Urothelium cell line (cell line): ENCODE data around the gene KIF17.
"Not testable (repeated sequence)": the region's sequence is repeated elsewhere in the genome, so short reads cannot be mapped to it uniquely, and the experiment has no call there.

ENCODE experiments used
- DNase-seq: peaks from one replicate; pipeline ENCODE4 v3.0.0; 2011; ENCODE audit warnings: low spot score, mixed read lengths
- FAIRE-seq: peaks from 2 replicates; lab custom pipeline; 2011; peaks lifted over from hg19 to GRCh38; lab: Jason Lieb, UNC

The KIF17 gene

DNA sequence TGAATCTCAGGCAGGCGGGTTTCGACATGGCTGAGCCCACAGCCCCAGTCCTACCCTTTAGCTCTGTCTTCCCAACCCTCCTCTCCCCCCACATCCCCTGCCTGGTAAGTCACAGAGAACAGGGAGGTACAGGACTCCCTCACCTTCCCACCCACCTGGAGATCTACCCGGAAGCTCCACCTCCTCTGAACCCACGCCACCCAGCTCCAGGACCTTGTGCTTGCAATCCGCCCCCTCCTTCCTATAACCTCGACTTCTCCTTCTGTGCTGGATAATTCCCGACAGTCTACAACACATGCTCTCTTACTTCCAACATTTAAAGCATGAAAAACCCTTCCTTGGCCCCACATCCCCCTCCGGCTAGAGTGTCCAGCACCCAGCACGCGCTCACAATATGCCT is 22.3 kb downstream of the KIF17 start:
- no peak for FAIRE-seq
- DNase-seq = no peak

DNA sequence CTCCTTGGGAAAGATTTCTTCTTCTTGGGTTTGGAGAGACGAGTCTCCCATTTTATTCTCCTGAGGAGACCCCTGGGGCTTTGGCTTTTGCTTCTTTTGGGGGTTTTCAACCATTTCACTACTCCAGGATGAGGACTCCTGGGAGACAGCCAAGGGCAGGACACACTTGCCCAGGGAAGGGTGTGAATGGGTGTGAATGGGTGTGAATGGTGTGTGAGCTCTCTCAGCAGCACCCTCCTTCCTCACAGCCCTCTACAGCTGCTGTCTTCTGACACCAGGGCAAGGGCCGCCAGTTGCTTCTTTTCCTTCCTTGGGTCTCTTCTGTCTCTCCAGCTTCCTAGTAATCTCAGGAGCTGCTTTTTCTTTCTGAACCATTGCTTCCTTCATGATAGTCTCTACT is 24.2 kb downstream of the KIF17 start:
- FAIRE-seq (no peak), DNase-seq (no peak)

DNA sequence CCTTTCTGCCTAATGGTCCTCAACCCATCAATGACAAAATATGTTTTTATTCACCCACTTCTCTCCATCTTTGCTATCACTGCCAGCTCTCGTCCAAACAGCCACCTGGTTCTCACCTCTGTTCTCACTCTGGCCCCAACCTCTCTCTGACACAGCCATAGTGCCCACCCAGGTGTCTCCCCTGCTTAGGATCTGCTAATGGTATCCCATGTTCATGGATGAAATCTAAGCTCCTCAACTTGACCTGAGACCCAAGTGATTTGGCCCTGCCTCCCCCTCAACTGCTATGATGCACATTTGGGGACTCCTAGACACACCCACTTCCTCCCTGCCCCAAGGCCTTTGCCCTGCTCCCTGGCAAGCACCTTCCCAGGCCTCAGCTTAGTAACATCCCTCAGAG is 25.9 kb downstream of the KIF17 start:
- no peak for DNase-seq
- no peak for FAIRE-seq

GRCh38 chr1:20689645-20690056 is 28.2 kb downstream of the KIF17 start:
- FAIRE-seq (no peak), DNase-seq (no peak)

- FAIRE-seq = no peak
These were observed 30.7 kb downstream of the KIF17 start for GRCh38 chr1:20686883-20687725.

DNA sequence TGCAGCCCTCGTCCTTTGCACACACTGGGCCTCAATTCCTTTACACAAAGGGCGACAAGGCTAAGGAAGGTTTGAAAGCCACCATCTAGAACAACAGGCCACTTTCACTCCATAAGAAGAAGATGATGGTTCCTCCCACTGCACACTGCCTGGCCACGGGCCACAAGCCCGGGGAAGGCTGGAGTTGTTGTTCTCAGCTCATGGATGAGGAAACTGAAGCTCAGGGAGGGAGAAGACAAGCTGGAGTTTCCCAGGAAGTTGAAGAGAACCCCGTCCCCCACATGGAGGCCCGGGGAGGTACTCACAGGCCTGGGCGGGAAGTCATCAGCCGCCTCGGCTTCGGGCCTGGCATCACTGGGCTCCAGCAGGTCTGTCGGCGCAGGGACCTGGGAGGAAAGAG is 32.1 kb downstream of the KIF17 start:
- DNase-seq = no peak
- FAIRE-seq = no peak

More at GRCh38 chr1:20686883-20687725, 30.7 kb downstream of the KIF17 start:
- DNase-seq = no peak

DNA sequence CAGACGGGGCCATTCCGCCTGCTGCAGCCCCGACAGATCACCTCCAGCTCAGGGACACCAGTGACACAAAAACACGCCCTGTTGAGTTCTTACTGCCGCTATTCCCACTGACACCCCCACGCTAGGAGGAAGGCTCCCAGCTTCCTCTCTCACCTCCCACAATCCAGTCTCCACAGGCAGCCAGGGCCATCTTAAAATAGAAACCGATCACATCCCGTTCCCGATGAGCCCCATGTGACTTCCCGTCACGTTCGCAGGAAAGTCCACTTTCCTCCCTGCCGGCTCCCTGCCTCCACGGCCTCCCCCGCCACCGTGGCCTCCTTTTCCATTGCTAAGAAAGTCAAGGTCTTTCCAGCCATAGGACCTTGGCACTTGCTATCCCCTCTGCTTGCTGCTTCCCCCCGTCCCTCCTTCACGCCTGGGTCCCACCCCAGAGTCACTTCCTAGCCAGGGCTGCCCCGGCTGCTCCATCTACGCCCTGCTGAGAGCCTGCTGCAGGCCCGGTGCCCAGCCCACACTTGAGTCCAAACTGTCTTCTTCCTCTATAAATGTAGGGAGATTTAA is 32.6 kb downstream of the KIF17 start:
- DNase-seq (no peak), FAIRE-seq (no peak)

GRCh38 chr1:20684651-20685050 is 33.2 kb downstream of the KIF17 start:
- DNase-seq (no peak), FAIRE-seq (no peak)

GRCh38 chr1:20684050-20684620 is 33.7 kb downstream of the KIF17 start:
- FAIRE-seq = no peak

DNA sequence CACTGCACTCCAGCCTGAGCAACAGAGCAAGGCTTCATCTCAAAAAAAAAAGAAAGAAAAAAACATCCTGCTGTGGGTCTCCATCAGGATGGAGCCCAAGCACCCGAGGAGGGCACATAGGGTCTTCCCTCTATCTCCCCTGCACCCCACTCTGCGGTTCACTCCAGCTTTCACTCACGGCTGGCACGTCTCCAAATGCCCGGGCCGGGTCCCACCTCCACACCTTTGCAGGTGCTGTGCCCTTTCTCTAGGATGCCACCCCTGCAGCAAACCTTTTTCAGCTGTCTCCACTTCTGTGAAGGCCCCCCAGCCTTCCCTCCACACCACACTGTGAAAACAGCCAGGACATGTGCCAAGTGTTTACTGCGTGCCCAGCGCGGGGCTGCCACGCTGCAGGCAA is 34.2 kb downstream of the KIF17 start:
- FAIRE-seq (no peak), DNase-seq (no peak)

More at GRCh38 chr1:20684050-20684620, 33.7 kb downstream of the KIF17 start:
- no peak for DNase-seq

- FAIRE-seq = no peak
These were observed 35.1 kb downstream of the KIF17 start for GRCh38 chr1:20682571-20683236.

GRCh38 chr1:20681999-20682398 is 35.8 kb downstream of the KIF17 start:
- DNase-seq (no peak), FAIRE-seq (peak; percentile 68)

More at GRCh38 chr1:20682571-20683236, 35.1 kb downstream of the KIF17 start:
- no peak for DNase-seq

GRCh38 chr1:20680269-20680668 is 37.5 kb downstream of the KIF17 start:
- no peak for FAIRE-seq
- no peak for DNase-seq

DNA sequence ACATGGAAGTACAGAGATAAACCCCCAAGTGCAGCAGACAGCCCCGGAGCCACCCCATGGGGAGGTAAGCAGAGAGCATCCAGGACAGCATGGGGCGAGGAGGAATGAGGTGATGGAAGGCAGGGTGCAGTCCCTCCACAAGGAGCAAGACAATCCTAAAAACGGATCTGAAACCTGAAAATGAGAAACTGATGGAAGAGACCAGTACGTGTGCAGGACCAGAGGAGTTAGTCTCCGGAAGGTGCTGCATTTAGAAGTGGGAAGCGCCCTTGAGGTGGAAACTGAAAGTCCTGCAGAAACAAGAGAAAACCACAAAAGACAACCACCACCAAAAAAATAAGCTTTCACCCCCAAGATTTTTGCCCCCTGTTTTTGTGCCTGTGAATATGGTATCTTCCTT is 39.2 kb downstream of the KIF17 start:
- FAIRE-seq = no peak
- no peak for DNase-seq

GRCh38 chr1:20673626-20674025 is 44.2 kb downstream of the KIF17 start:
- FAIRE-seq, DNase-seq: not testable (repeated sequence)

- no peak for DNase-seq
- peak; percentile 67 for FAIRE-seq
These were observed 45.6 kb downstream of the KIF17 start for GRCh38 chr1:20672265-20672632.

- FAIRE-seq (no peak), DNase-seq (no peak)
These were observed 46.9 kb downstream of the KIF17 start for GRCh38 chr1:20670936-20671335.

GRCh38 chr1:20668581-20668980 is 49.2 kb downstream of the KIF17 start:
- FAIRE-seq (no peak), DNase-seq (no peak)

DNA sequence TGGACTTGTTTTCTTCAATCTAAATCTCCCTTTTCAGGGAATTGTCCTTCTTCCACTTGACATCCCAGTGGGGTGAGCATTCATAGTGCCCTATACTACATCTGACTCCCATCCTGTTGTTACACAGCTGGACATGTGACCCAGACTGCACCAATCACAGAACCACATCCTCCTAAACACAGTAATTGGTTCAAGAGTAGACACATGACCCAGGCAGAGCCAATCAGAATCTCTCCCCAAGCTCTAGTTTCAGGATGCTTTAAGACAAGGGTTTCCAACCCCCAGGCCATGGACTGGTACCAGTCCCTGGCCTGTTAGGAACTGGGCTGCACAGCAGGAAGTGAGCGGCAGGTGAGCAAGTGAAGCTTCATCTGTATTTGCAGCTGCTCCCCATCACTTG is 51.0 kb downstream of the KIF17 start:
- DNase-seq (no peak), FAIRE-seq (no peak)

DNA sequence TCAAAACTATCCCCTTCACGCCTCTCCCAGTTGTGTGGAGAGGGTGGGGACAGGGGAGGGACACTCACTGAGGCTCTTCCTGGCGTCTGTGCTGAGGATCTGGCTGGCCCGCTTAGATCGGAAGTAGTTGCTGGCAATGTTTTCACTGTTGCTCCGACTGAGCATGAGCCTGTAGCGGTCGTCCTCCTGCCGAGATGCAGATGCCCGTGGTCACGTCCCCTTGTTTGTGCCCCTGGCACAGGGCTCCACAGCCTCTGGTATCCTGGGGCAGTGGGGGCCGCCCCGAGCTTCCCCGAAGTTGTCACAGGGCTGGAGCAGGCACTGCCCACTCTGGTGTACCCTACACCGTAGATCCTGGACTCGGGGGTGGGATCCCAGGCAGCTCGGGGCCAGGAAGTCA is 51.7 kb downstream of the KIF17 start:
- DNase-seq = no peak
- FAIRE-seq = no peak

GRCh38 chr1:20665726-20666125 is 52.1 kb downstream of the KIF17 start:
- no peak for FAIRE-seq

More at GRCh38 chr1:20665726-20666125, 52.1 kb downstream of the KIF17 start:
- DNase-seq = no peak
